NT2/D1 (cell line): Measurements from ENCODE around the gene ITCH.
A peak's percentile ranks its signal among the peaks of the same experiment; 100 is the strongest.
"Not testable (repeated sequence)": the region's sequence is repeated elsewhere in the genome, so short reads cannot be mapped to it uniquely, and the experiment has no call there.

ENCODE experiments used
- DNase-seq: peaks from one replicate; pipeline ENCODE4 v3.0.0-alpha.2; 2011; ENCODE audit warnings: low read depth, low spot score
- H3K27me3 ChIP-seq: 2 replicates; pipeline ENCODE4 v1.6.0; 2011; ENCODE audit warnings: mild to moderate bottlenecking; ENCODE audit not compliant: insufficient read length, insufficient read depth
- H3K36me3 ChIP-seq: 2 replicates; pipeline ENCODE4 v1.6.1; 2011; ENCODE audit warnings: mild to moderate bottlenecking, low read length, mixed read lengths; ENCODE audit not compliant: insufficient read depth, insufficient read length
- H3K4me1 ChIP-seq: 2 replicates; pipeline ENCODE4 v1.5.1; 2011; ENCODE audit not compliant: insufficient read depth, insufficient read length
- H3K4me3 ChIP-seq: 2 replicates; pipeline ENCODE4 v1.5.1; 2011; ENCODE audit warnings: low read depth; ENCODE audit not compliant: insufficient read length
- H3K9ac ChIP-seq: 2 replicates; pipeline ENCODE4 v1.6.0; 2011; ENCODE audit warnings: low read depth; ENCODE audit not compliant: insufficient read length
- H3K9me3 ChIP-seq: 2 replicates; pipeline ENCODE4 v1.5.1; 2011; ENCODE audit warnings: mild to moderate bottlenecking, low read length; ENCODE audit not compliant: insufficient read depth
- SUZ12 ChIP-seq: IDR thresholded peaks from 2 replicates; pipeline ENCODE4 v1.6.1; 2011; ENCODE audit not compliant: insufficient read length, insufficient read depth; ENCODE audit errors: extremely low read depth
- YY1 ChIP-seq: IDR thresholded peaks from 2 replicates; pipeline ENCODE4 v1.6.1; 2011; ENCODE audit not compliant: insufficient read length, insufficient read depth
- ZNF274 ChIP-seq: IDR thresholded peaks from 2 replicates; pipeline ENCODE4 v1.6.1; 2011; ENCODE audit warnings: mild to moderate bottlenecking, low read depth, low read length

Gene ITCH

GRCh38 chr20:34363062-34363464, at the start of gene ITCH:
ITCH (plus strand) TSS chr20:34363273; CDS start chr20:34393812, 30,539 bp downstream.
- Histone ChIP-seq H3K9me3 (no peaks in the 10 kb centered on the region), H3K4me3 (peak within 1 kb of the TSS; percentile 90), H3K4me1 (no peaks in the 10 kb centered on the region), H3K36me3 (peaks cover 21% of the 10 kb centered on the region), H3K27me3 (no peaks in the 10 kb centered on the region), H3K9ac (peak within 1 kb of the TSS; percentile 92)
- DNase-seq: peak; percentile 97
- TF ChIP-seq YY1 (peak; percentile 68), ZNF274 (no peak)

GRCh38 chr20:34315236-34315635, 47.8 kb upstream of the ITCH start:
- H3K4me3 ChIP-seq: no peak overlapping the region
- H3K9ac ChIP-seq: no peak overlapping the region
- DNase-seq: no peak
- no peaks in the 10 kb centered on the region for H3K9me3 ChIP-seq
- TF ChIP-seq SUZ12 (no peak), ZNF274 (no peak), YY1 (no peak)
- H3K27me3 ChIP-seq: peaks cover 20% of the 10 kb centered on the region
- peaks cover 6% of the 10 kb centered on the region for H3K4me1 ChIP-seq
- no peaks in the 10 kb centered on the region for H3K36me3 ChIP-seq

GRCh38 chr20:34316196-34316814, 46.8 kb upstream of the ITCH start:
- Histone ChIP-seq H3K9me3 (no peaks in the 10 kb centered on the region), H3K4me3 (no peak overlapping the region), H3K4me1 (peaks cover 6% of the 10 kb centered on the region), H3K36me3 (no peaks in the 10 kb centered on the region), H3K27me3 (peaks cover 11% of the 10 kb centered on the region), H3K9ac (no peak overlapping the region)
- no peak for TF ChIP-seq ZNF274
- TF ChIP-seq YY1: no peak
- TF ChIP-seq SUZ12: no peak
- no peak for DNase-seq

GRCh38 chr20:34318609-34319443, 44.2 kb upstream of the ITCH start:
- Histone ChIP-seq H3K9ac (no peak overlapping the region), H3K4me1 (no peaks in the 10 kb centered on the region)
- no peak for DNase-seq

GRCh38 chr20:34320861-34321260, 42.2 kb upstream of the ITCH start:
- DNase-seq: no peak
- Histone ChIP-seq H3K9ac (no peak overlapping the region), H3K36me3 (no peaks in the 10 kb centered on the region), H3K9me3 (no peaks in the 10 kb centered on the region), H3K27me3 (no peaks in the 10 kb centered on the region), H3K4me3 (no peak overlapping the region), H3K4me1 (no peaks in the 10 kb centered on the region)
- TF ChIP-seq ZNF274: no peak
- no peak for TF ChIP-seq YY1
- TF ChIP-seq SUZ12: no peak

More at GRCh38 chr20:34318609-34319443, 44.2 kb upstream of the ITCH start:
- no peak overlapping the region for H3K4me3 ChIP-seq
- no peaks in the 10 kb centered on the region for H3K36me3 ChIP-seq
- TF ChIP-seq SUZ12: no peak
- TF ChIP-seq ZNF274: no peak
- TF ChIP-seq YY1: no peak
- no peaks in the 10 kb centered on the region for H3K9me3 ChIP-seq
- H3K27me3 ChIP-seq: no peaks in the 10 kb centered on the region

- no peak for DNase-seq
- Histone ChIP-seq H3K9me3 (no peaks in the 10 kb centered on the region), H3K9ac (no peak overlapping the region), H3K27me3 (no peaks in the 10 kb centered on the region), H3K4me3 (no peak overlapping the region), H3K4me1 (no peaks in the 10 kb centered on the region), H3K36me3 (no peaks in the 10 kb centered on the region)
- TF ChIP-seq SUZ12 (no peak), YY1 (no peak), ZNF274 (no peak)
Observed at GRCh38 chr20:34322267-34323105, 40.6 kb upstream of the ITCH start.

GRCh38 chr20:34324541-34324940, 38.5 kb upstream of the ITCH start:
- Histone ChIP-seq H3K9me3 (no peaks in the 10 kb centered on the region), H3K4me1 (no peaks in the 10 kb centered on the region), H3K4me3 (no peak overlapping the region), H3K27me3 (no peaks in the 10 kb centered on the region), H3K9ac (no peak overlapping the region), H3K36me3 (no peaks in the 10 kb centered on the region)
- DNase-seq: no peak
- no peak for TF ChIP-seq YY1
- no peak for TF ChIP-seq ZNF274
- no peak for TF ChIP-seq SUZ12

GRCh38 chr20:34328207-34328606, 34.9 kb upstream of the ITCH start:
- not testable (repeated sequence) for H3K36me3 ChIP-seq, DNase-seq, H3K4me1 ChIP-seq, H3K27me3 ChIP-seq, H3K9ac ChIP-seq, H3K4me3 ChIP-seq
- H3K9me3 ChIP-seq: peaks cover 11% of the 10 kb centered on the region; the same call in 1 of the 2 replicates
